Measurements from ENCODE around the gene ZBTB49.
"Not testable (repeated sequence)": the region's sequence is repeated elsewhere in the genome, so short reads cannot be mapped to it uniquely, and the experiment has no call there.

Gene ZBTB49

GRCh38 chr4:4289941-4290850 is at the start of gene ZBTB49, which contains the start of gene LYAR:
TSS of gene ZBTB49 (plus strand) at chr4:4290251. CDS start at chr4:4299946, 9,695 bp downstream.
TSS of gene LYAR (minus strand) at chr4:4290154. CDS start at chr4:4283742, 6,412 bp downstream.
- peak; percentile 91 for DNase-seq

GRCh38 chr4:4245172-4245571 is 44.9 kb upstream of the ZBTB49 start:
- no peak for DNase-seq

GRCh38 chr4:4247696-4248028 is 42.4 kb upstream of the ZBTB49 start:
- DNase-seq = no peak

- peak; percentile 88 for DNase-seq
Observed at GRCh38 chr4:4248029-4248884, 41.8 kb upstream of the ZBTB49 start, which contains the start of gene TMEM128. TSS of gene TMEM128 (minus strand) at chr4:4248223. CDS start at chr4:4248202, 21 bp downstream.

GRCh38 chr4:4248885-4249203 is 41.2 kb upstream of the ZBTB49 start:
- no peak for DNase-seq

GRCh38 chr4:4249342-4249741 is 40.7 kb upstream of the ZBTB49 start:
- not testable (repeated sequence) for DNase-seq

- DNase-seq = no peak
Observed at GRCh38 chr4:4249866-4250265, 40.2 kb upstream of the ZBTB49 start.

- no peak for DNase-seq
Observed at GRCh38 chr4:4254199-4254598, 35.9 kb upstream of the ZBTB49 start.

GRCh38 chr4:4254666-4255065 is 35.4 kb upstream of the ZBTB49 start:
- DNase-seq = no peak

- peak; percentile 9 for DNase-seq
Observed at GRCh38 chr4:4256799-4257198, 33.3 kb upstream of the ZBTB49 start.

- not testable (repeated sequence) for DNase-seq
Observed at GRCh38 chr4:4257705-4258104, 32.3 kb upstream of the ZBTB49 start.

GRCh38 chr4:4259484-4260100 is 30.5 kb upstream of the ZBTB49 start:
- peak; percentile 77 for DNase-seq

- peak; percentile 31 for DNase-seq
Observed at GRCh38 chr4:4260185-4260751, 29.8 kb upstream of the ZBTB49 start.

- no peak for DNase-seq
Observed at GRCh38 chr4:4267981-4268380, 22.1 kb upstream of the ZBTB49 start.

GRCh38 chr4:4268776-4269175 is 21.3 kb upstream of the ZBTB49 start:
- no peak for DNase-seq

GRCh38 chr4:4269331-4269731 is 20.7 kb upstream of the ZBTB49 start:
- no peak for DNase-seq

GRCh38 chr4:4269856-4270255 is 20.2 kb upstream of the ZBTB49 start:
- DNase-seq = no peak

GRCh38 chr4:4270529-4270928 is 19.5 kb upstream of the ZBTB49 start:
- no peak for DNase-seq

- no peak for DNase-seq
Observed at GRCh38 chr4:4271912-4272311, 18.1 kb upstream of the ZBTB49 start.

GRCh38 chr4:4274226-4274625 is 15.8 kb upstream of the ZBTB49 start:
- no peak for DNase-seq

GRCh38 chr4:4277531-4277930 is 12.5 kb upstream of the ZBTB49 start:
- no peak for DNase-seq

GRCh38 chr4:4281787-4282186 is 8.3 kb upstream of the ZBTB49 start:
- no peak for DNase-seq

Measured in NCI-H146 (cell line).